Activated CD4-positive, alpha-beta T cell treated with anti-CD3 and anti-CD28 coated beads, Interleukin-2, amount 10 ng/mL, durations not matched to agents 7 days and 5 days (primary cell): ENCODE measurements around the gene CCDC175. TPM values are rescaled to one million over a fixed set of nuclear protein-coding genes. Genes with fewer than 3 reads are reported as not detected.

Source experiments
- CTCF ChIA-PET: fragments of 350-600 bp; sonication (Branson Sonifier 250); formaldehyde crosslinking; loops from one replicate; lab custom pipeline; 2021; ENCODE audit warnings: antibody characterized with exemption; lab: Charles Lee
- POLR2A ChIA-PET: fragments of 350-600 bp; sonication (Branson Sonifier 250); formaldehyde crosslinking; loops from one replicate; lab custom pipeline; 2021; ENCODE audit warnings: antibody characterized with exemption; lab: Charles Lee
- DNase-seq: peaks from one replicate; pipeline ENCODE4 v3.0.0-alpha.2; 2020
- H3K27ac Mint-ChIP-seq: one replicate; pipeline ENCODE4 v1.8.0; 2021; ENCODE audit warnings: mild to moderate bottlenecking, moderate library complexity, mixed read lengths
- H3K27me3 Mint-ChIP-seq: one replicate; pipeline ENCODE4 v1.8.0; 2021; ENCODE audit warnings: mixed read lengths
- H3K36me3 Mint-ChIP-seq: one replicate; pipeline ENCODE4 v1.8.0; 2021; ENCODE audit warnings: low read depth, mixed read lengths
- H3K4me1 Mint-ChIP-seq: one replicate; pipeline ENCODE4 v1.8.0; 2021; ENCODE audit warnings: mixed read lengths
- H3K4me3 Mint-ChIP-seq: one replicate; pipeline ENCODE4 v1.8.0; 2021; ENCODE audit warnings: mild to moderate bottlenecking, moderate library complexity, mixed read lengths
- H3K9me3 Mint-ChIP-seq: one replicate; pipeline ENCODE4 v1.8.0; 2021; ENCODE audit warnings: mixed read lengths
- total RNA-seq, 2 experiments: library from RNA; stranded (reverse); gene quantifications; one replicate each; pipeline ENCODE4 v1.2.3, GENCODE V29; 2021

Gene CCDC175
- total RNA-seq, 2 experiments from 2014 or later = not detected

- H3K27me3 Mint-ChIP-seq = no peaks in the 10 kb centered on the region
- CTCF ChIA-PET = interaction anchor here (1.0 kb wide), 1 partner anchor 79 kb away, joined by 3 read pairs; no protein-coding TSS in a partner anchor
- no peak overlapping the region for H3K4me3 Mint-ChIP-seq
- H3K27ac Mint-ChIP-seq = no peak overlapping the region
- POLR2A ChIA-PET = no interaction called here
- peaks cover 15% of the 10 kb centered on the region for H3K4me1 Mint-ChIP-seq
- DNase-seq = no peak
- no peaks in the 10 kb centered on the region for H3K9me3 Mint-ChIP-seq
- no peaks in the 10 kb centered on the region for H3K36me3 Mint-ChIP-seq
Measured at GRCh38 chr14:59582161-59582560, 5.5 kb upstream of the CCDC175 start.

GRCh38 chr14:59580911-59581310 is 4.3 kb upstream of the CCDC175 start:
- CTCF ChIA-PET = interaction anchor here (0.5 kb wide), 1 partner anchor 136 kb away, joined by 3 read pairs; no protein-coding TSS in a partner anchor
- H3K27me3 Mint-ChIP-seq = peaks cover 4% of the 10 kb centered on the region
- no peak for DNase-seq
- H3K4me3 Mint-ChIP-seq = no peak overlapping the region
- POLR2A ChIA-PET = no interaction called here
- H3K36me3 Mint-ChIP-seq = no peaks in the 10 kb centered on the region
- no peak overlapping the region for H3K27ac Mint-ChIP-seq
- no peaks in the 10 kb centered on the region for H3K9me3 Mint-ChIP-seq
- H3K4me1 Mint-ChIP-seq = peaks cover 10% of the 10 kb centered on the region

GRCh38 chr14:59570122-59570521 is 6.5 kb downstream of the CCDC175 start:
- peaks cover 30% of the 10 kb centered on the region for H3K27me3 Mint-ChIP-seq
- no peaks in the 10 kb centered on the region for H3K9me3 Mint-ChIP-seq
- no peaks in the 10 kb centered on the region for H3K4me1 Mint-ChIP-seq
- no peak overlapping the region for H3K4me3 Mint-ChIP-seq
- no peak for DNase-seq
- H3K27ac Mint-ChIP-seq = no peak overlapping the region
- ChIA-PET CTCF (interaction anchor here (0.6 kb wide), 2 partner anchors 606 to 899 kb away, joined by 3 read pairs; no protein-coding TSS in a partner anchor), POLR2A (no interaction called here)
- H3K36me3 Mint-ChIP-seq = no peaks in the 10 kb centered on the region

GRCh38 chr14:59566725-59567124 is 9.9 kb downstream of the CCDC175 start:
- no peak overlapping the region for H3K27ac Mint-ChIP-seq
- no peak overlapping the region for H3K4me3 Mint-ChIP-seq
- no peaks in the 10 kb centered on the region for H3K4me1 Mint-ChIP-seq
- H3K36me3 Mint-ChIP-seq = no peaks in the 10 kb centered on the region
- CTCF ChIA-PET = no interaction called here
- H3K27me3 Mint-ChIP-seq = peaks cover 28% of the 10 kb centered on the region
- POLR2A ChIA-PET = no interaction called here
- no peaks in the 10 kb centered on the region for H3K9me3 Mint-ChIP-seq
- DNase-seq = no peak

- peaks cover 26% of the 10 kb centered on the region for H3K27me3 Mint-ChIP-seq
- no peak overlapping the region for H3K4me3 Mint-ChIP-seq
- no peaks in the 10 kb centered on the region for H3K4me1 Mint-ChIP-seq
- H3K27ac Mint-ChIP-seq = no peak overlapping the region
- no peak for DNase-seq
- no peaks in the 10 kb centered on the region for H3K36me3 Mint-ChIP-seq
- no peaks in the 10 kb centered on the region for H3K9me3 Mint-ChIP-seq
- CTCF ChIA-PET = interaction anchor here (1.1 kb wide), 1 partner anchor 10 kb away, joined by 5 read pairs; the partner anchor contains the start of gene CCDC175
- POLR2A ChIA-PET = no interaction called here
Measured at GRCh38 chr14:59566296-59566695, 10.3 kb downstream of the CCDC175 start.

- CTCF ChIA-PET = interaction anchor here (1.1 kb wide), 1 partner anchor 12 kb away, joined by 5 read pairs; the partner anchor contains the start of gene CCDC175
- POLR2A ChIA-PET = no interaction called here
- no peak overlapping the region for H3K4me3 Mint-ChIP-seq
- H3K27ac Mint-ChIP-seq = no peak overlapping the region
- no peaks in the 10 kb centered on the region for H3K36me3 Mint-ChIP-seq
- H3K27me3 Mint-ChIP-seq = peaks cover 27% of the 10 kb centered on the region
- no peaks in the 10 kb centered on the region for H3K4me1 Mint-ChIP-seq
- no peak for DNase-seq
- H3K9me3 Mint-ChIP-seq = no peaks in the 10 kb centered on the region
Measured at GRCh38 chr14:59565087-59565486, 11.5 kb downstream of the CCDC175 start.

GRCh38 chr14:59564366-59564765 is 12.2 kb downstream of the CCDC175 start:
- ChIA-PET POLR2A (no interaction called here), CTCF (no interaction called here)
- no peak overlapping the region for H3K27ac Mint-ChIP-seq
- no peaks in the 10 kb centered on the region for H3K4me1 Mint-ChIP-seq
- peaks cover 27% of the 10 kb centered on the region for H3K27me3 Mint-ChIP-seq
- H3K36me3 Mint-ChIP-seq = no peaks in the 10 kb centered on the region
- no peak for DNase-seq
- no peaks in the 10 kb centered on the region for H3K9me3 Mint-ChIP-seq
- H3K4me3 Mint-ChIP-seq = no peak overlapping the region

GRCh38 chr14:59547310-59547709 is 29.3 kb downstream of the CCDC175 start:
- Mint-ChIP-seq H3K27me3 (peaks cover 12% of the 10 kb centered on the region), H3K27ac (no peak overlapping the region), H3K9me3 (no peaks in the 10 kb centered on the region), H3K36me3 (no peaks in the 10 kb centered on the region), H3K4me3 (no peak overlapping the region), H3K4me1 (no peaks in the 10 kb centered on the region)
- ChIA-PET POLR2A (no interaction called here), CTCF (no interaction called here)
- no peak for DNase-seq

GRCh38 chr14:59543873-59544272 is 32.7 kb downstream of the CCDC175 start:
- DNase-seq = no peak
- CTCF ChIA-PET = interaction anchor here (0.7 kb wide), 1 partner anchor 261 kb away, joined by 3 read pairs; no protein-coding TSS in a partner anchor
- no peaks in the 10 kb centered on the region for H3K36me3 Mint-ChIP-seq
- POLR2A ChIA-PET = no interaction called here
- no peaks in the 10 kb centered on the region for H3K4me1 Mint-ChIP-seq
- no peak overlapping the region for H3K27ac Mint-ChIP-seq
- H3K27me3 Mint-ChIP-seq = peaks cover 12% of the 10 kb centered on the region
- no peak overlapping the region for H3K4me3 Mint-ChIP-seq
- H3K9me3 Mint-ChIP-seq = no peaks in the 10 kb centered on the region

GRCh38 chr14:59541731-59542130 is 34.9 kb downstream of the CCDC175 start:
- Mint-ChIP-seq H3K27me3 (peaks cover 3% of the 10 kb centered on the region), H3K4me1 (no peaks in the 10 kb centered on the region)

GRCh38 chr14:59540852-59541251 is 35.8 kb downstream of the CCDC175 start:
- ChIA-PET CTCF (interaction anchor here (0.6 kb wide), 1 partner anchor 174 kb away, joined by 4 read pairs; no protein-coding TSS in a partner anchor), POLR2A (no interaction called here)
- H3K27ac Mint-ChIP-seq = no peak overlapping the region
- no peaks in the 10 kb centered on the region for H3K9me3 Mint-ChIP-seq
- peaks cover 2% of the 10 kb centered on the region for H3K27me3 Mint-ChIP-seq
- H3K36me3 Mint-ChIP-seq = no peaks in the 10 kb centered on the region
- DNase-seq = no peak
- no peaks in the 10 kb centered on the region for H3K4me1 Mint-ChIP-seq
- no peak overlapping the region for H3K4me3 Mint-ChIP-seq

More at GRCh38 chr14:59541731-59542130, 34.9 kb downstream of the CCDC175 start:
- Mint-ChIP-seq H3K9me3 (no peaks in the 10 kb centered on the region), H3K27ac (no peak overlapping the region), H3K36me3 (no peaks in the 10 kb centered on the region), H3K4me3 (no peak overlapping the region)
- ChIA-PET CTCF (interaction anchor here (0.6 kb wide), 1 partner anchor 175 kb away, joined by 4 read pairs; no protein-coding TSS in a partner anchor), POLR2A (no interaction called here)
- no peak for DNase-seq

GRCh38 chr14:59538936-59539335 is 37.7 kb downstream of the CCDC175 start:
- Mint-ChIP-seq H3K27me3 (peaks cover 2% of the 10 kb centered on the region), H3K9me3 (no peaks in the 10 kb centered on the region), H3K4me1 (no peaks in the 10 kb centered on the region), H3K36me3 (no peaks in the 10 kb centered on the region), H3K27ac (no peak overlapping the region), H3K4me3 (no peak overlapping the region)
- ChIA-PET POLR2A (no interaction called here), CTCF (interaction anchor here (1.1 kb wide), 1 partner anchor 37 kb away, joined by 3 read pairs; the partner anchor contains the start of gene CCDC175)
- DNase-seq = no peak

- H3K4me1 Mint-ChIP-seq = no peaks in the 10 kb centered on the region
- no peaks in the 10 kb centered on the region for H3K9me3 Mint-ChIP-seq
- peaks cover 3% of the 10 kb centered on the region for H3K27me3 Mint-ChIP-seq
- ChIA-PET CTCF (no interaction called here), POLR2A (no interaction called here)
- no peak overlapping the region for H3K4me3 Mint-ChIP-seq
- DNase-seq = no peak
- no peaks in the 10 kb centered on the region for H3K36me3 Mint-ChIP-seq
- no peak overlapping the region for H3K27ac Mint-ChIP-seq
Measured at GRCh38 chr14:59537476-59537875, 39.1 kb downstream of the CCDC175 start.
